ENCODE results near the gene EBF4.
"Not testable (repeated sequence)": the region's sequence is repeated elsewhere in the genome, so short reads cannot be mapped to it uniquely, and the experiment has no call there.

EBF4 gene

DNA sequence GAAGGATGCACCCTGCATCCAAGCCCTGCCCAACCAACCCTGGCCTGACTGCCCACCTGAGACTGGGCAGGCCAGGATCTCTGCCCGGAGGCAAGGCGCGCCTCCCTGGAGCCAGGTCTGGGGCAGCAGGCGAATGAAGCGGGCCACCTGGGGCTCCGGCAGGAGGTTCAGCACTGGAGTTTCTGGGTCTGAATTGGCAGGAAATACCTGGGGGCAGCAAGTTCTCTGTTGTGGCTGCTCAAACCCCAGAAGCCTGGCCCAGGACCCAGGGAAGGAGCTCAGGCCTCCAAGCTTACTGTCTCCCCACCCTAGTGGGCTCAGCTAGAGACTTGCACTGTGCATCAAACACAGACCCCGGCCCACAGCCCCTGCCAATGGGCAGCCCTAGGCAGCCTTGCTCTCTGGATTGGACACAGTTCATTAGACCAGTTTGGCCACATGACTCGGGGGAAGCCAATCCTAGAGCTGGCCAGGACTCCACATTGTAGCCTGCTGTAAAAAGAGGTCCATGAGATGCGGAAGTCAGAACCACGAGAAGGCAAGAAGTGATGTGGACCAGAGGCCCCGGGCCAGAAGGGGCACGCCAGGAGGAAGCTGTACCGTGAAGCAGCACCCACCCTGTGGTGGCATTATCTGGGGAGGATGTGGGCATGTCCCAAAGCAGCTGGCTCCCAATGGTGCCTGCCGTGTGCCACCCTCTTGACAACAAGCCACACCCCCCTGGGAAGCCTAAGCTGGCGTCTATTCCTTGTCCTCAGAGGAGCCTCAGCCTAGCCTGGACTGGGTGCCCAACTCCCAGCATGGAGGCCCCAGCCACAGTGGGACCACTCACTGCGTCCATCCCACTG, 104.8 kb downstream of the EBF4 start:
- no peak for DNase-seq

DNA sequence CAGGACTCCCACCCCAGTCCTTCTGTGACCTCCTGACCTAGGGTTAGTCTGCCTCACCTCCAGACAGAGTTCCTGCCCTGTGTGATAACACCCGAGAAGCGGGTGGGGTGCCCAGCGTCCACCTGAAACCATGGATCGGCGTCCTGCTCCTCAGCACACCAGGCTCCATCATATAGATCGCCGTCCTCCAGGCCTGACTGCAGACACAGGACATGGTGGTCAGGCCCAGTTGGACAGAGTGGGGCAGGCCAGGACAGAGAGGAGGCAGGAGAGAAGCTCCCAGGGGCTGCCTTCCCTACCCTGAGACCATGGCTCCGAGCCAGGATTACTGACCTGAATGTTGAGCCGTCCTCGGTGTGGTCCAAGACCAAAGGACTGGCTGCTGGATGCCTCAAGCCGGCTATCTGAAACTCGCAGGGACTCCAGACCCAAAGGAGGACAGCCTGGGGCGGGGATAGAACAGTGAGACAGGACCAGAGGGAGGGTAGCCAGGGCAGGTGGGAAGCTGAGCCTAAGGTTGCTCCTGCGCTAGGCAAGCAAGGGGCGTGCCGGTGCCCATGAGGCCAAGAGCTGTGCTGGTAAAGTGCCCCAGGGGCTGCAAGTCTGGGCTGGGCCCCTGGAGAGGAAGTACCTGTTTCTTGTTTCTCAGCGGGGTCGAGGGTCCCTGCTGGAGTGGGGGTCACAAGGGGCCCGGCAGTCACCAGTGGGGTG, 105.7 kb downstream of the EBF4 start:
- DNase-seq: no peak

DNA sequence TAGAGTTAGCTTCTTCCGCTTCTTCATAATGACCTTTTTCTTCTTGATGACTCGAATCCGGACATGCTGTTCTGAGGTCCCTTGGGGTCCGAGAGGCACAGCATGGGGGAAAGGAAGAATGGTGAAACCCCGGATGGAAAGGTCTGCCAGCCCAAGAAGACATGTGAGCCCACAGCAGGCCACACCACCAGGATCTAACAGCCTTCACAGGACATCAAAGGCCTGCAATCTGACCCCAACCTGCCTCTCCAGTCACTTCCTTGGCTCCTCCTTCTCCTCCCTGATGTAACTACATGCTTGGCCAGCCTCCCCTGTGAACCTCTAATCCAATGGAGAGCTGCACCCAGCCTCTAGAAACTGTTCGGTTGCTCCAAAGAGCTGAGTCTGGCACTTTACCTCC, 106.2 kb downstream of the EBF4 start:
- no peak for DNase-seq

DNA sequence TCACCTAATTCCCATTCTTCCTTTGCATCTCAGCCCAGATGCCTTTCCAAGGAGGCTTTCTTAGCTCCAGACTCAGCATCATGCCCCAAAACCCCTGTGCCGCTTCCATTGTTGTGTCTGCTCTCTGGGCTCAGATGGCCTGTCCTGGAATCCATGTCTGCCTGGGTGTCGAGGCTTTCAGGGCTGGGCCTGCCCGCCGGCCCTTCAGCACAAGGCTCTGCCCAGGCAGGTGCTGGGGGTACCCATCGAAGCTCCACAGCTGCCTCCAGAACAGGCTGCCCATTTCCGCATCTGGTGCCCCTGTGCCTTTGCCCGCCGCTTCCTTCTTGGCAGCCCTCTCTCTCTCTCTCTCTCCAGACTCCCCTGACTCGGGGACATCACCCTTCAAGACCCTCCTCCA, 106.7 kb downstream of the EBF4 start:
- DNase-seq: no peak

DNA sequence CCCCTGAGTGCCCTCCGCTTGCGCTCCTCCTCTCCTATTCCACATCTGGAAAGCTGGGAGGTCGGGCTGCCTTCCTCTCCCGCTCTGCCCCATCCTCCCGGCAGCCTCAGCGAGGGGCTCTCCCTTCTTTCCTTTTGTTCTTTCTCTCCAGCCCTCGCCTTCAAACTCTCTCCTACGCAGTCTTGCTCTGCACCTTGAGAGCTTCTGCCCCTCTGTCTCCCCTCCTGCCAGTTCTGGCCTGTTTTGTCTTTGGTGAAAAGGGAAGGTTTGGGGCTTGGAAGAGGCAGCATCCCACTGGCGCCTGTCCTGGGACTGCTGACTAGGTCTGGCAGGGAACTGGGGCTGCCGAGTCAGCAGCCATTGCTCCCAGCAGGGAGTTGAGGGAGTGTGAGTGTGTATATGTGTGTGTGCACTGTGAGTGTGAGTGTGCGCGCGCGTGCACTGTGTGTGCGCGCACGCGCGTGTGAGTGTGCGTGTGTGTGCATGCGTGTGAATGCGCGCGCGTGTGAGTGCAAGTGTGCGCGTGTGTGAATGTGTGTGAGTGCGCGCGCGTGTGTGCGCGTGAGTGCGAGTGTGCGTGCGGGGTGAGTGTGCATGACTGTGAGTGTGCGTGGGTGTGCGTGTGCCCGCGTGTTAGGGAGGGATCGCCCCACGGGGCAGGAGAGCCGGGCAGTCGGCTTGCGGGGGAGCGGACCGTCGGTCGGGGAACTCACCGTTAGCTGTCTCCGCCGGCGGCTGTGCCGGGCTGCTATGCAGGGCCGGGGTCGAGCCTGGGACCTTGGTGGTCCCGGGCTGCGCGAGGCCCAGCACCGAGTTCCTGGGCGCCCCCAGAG, 107.3 kb downstream of the EBF4 start:
- no peak for DNase-seq

DNA sequence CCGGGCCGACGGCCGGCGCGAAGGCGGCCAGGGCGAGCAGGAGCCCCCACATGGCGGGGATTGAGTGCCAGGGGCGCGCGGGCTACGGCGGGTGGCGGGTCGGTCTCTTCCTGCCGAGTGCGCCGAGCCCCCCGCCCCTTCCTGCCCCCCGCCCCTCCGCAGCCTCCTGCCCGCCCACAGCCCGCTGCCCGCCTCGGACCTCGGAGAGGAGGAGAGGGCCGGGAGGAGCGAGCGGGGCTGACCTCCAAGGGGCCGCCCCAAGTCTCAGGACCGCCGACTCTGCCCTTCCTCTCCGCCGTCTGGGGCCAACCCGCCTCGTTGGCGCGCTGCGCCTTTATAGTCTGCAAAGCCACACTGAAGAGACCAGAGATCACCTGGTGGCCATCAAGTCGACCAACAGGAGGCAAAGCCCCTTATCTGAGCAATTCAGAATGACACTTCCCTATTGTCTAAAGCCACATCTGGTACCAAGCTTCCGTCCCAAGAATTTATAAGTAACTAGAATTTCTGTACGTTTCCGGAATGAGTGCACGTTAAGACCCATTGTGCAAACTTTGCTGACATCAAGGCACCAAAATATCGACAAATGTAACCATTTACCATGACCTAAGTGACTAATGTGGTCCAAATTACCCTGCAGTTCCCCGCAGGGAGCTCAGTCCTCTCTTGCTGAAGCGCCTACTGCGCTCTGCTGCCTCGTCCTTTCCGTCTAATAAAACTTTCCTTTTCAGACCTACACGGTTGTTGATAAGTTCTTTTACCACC, 108.1 kb downstream of the EBF4 start, which contains the start of gene CPXM1:
TSS of gene CPXM1 (minus strand) at position 107 of the 765 bp plus-strand sequence. CDS start at position 52, 55 bp downstream.
- DNase-seq: no peak

DNA sequence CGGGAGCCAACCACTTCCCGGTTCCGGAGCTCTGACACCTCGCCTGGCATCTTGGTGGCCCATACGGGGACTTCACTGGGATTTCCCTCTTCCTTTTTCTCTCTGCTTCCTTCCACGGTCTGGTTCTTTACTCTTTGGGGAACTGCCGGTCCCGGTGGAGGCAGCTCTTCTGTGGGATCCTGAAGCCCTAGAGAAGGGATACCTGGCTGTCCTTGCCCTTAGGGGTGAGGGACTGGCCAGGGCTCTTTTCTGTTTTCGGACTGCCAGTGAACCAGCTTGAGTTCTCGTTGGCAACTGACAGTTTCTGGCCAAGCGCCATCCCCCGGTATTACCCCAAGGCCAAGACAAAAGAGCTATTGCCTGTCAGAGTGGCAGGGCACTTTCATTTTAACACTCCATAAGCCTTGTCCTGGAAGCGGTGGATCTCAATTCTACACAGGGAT, 108.7 kb downstream of the EBF4 start:
- DNase-seq: no peak

DNA sequence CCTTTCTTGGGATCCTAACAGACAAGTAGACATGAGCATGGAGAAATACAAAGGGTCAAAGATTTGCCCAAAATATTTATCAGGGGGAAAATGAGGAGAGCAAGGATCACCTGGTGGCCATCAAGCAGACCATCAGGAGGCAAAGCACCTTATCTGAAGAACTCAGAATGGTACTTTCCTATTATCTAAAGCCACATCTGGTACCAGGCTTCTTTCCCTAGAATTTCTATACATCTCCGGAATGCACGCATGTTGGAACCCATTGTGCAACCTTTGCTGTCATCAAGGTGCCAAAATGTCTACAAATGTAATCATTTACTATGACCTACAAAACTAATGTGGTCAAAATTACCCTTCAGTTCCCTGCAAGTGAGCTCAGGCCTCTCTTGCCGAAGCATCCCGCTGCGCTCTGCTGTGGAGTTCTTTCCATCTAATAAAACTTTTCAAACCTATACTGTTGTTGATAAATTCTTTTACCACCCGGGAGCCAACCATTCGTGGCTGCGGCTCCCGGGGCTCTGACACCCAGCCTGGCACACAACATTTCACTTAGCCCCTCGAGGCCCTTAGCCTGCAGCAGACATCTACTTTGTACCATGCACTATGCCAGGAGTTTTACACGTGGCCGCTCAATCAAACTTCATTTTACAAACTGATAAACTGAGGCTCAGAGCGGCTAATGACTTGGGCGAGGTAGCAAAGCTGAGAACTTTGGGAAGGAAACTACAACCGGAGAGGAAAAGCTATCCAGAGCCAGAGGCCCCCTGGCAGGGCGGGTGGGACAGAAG, 111.7 kb downstream of the EBF4 start:
- DNase-seq: no peak

DNA sequence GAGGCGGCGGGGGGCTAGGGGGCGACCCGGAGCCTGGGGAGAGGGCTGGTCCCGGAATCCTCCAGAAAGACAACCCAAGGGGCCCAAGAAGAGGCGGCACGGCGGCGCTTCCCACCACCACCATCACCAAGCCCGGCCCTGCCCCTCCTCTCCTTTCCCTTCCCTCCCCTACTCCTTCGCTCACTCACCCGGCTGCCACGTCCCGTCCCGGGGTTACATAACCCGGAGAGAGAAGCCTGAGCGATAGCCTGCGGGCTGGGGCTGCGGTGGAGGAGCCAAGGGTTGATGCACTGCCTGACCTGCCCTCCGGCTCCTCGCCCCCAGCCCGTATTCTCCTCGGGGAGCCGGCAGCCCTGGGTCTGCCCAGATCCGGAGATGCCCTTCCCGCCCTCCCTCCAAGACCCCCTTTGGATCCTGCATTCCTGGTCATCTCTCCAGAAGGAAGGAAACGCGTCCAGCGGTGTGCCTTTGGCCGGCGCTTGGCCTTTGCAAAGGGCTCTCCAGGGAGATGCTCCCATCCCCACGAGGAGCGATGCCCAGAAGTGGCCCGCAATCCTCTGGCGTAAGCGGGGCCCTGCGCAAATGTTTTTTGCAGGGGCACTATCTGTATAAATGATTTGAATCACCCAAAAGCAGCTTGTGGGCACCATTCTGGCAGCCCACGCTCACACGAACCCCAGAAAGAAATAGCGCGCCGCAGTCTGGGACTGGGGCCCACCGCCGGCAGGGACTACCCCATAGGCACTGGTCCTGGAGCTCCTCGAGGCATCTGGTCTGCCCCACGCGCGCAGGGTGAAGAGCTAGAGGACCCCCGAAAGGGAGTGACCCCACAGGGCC, 112.5 kb downstream of the EBF4 start:
- DNase-seq: no peak

DNA sequence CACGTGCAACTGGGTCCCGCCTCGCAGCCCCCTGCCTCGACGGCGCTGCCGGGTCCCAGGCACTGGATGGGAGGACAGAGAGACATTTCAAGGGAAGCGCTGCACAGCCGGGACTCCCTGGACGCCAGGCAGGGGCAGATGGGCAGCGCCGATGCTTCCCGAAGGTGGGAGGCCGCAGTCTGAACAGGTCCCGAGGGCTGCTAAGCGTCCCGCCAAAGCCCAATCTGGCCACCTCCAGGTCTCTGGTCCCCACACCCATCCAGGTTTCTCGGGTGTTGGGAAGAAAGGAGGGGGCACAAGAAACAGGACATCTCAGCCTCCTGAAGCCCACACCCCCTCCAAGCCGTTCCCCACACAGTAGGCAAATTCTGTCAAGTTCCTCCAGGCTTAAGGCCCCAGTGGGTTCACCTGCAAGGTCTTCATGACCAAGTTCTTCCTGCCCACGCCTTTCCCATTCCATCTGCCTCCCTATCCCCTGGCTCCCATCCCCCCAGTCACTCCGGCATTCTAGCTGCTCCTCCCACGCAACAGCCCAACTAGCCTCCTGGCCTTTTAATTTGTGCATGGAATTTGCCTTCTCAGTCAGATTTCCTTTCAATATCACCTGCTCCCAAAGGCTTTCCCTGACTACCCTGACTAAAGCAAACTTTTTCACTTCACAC, 113.2 kb downstream of the EBF4 start:
- no peak for DNase-seq

DNA sequence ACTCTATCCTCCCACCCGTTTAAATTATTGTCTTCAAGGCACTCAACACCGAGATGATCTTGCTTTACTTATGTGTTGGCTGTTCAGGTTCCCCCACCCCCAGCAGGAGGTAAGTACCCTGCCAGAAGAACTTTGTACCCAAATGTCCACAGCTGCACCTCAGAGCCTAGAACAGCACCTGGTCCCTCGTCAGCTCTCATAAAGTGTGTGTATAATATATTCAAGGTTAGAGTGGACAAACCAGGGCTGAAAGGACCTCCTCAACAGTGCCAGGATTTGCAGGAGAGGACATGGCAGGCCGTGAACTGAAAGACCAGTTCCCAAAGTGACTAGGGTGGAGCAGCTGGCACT, 113.7 kb downstream of the EBF4 start:
- no peak for DNase-seq

DNA sequence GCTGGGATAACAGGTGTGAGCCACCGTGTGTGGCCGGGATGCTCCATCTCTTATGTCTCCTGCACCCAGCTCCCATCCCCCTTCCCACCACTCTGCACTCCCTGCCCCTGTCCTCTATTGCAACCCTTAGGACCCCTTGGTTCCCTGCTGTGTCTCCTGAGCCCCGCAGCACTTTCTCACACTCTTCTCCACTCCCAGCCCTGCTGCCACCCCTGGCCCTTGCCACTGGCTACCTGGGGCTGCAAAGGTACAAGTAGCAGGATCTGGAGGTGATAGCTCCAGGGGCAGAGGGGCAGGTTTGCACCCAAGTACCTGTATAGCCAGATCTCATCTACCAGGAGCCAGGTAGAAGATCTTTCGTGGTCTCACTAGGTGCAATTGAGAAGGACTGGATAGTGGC, 114.4 kb downstream of the EBF4 start:
- no peak for DNase-seq

DNA sequence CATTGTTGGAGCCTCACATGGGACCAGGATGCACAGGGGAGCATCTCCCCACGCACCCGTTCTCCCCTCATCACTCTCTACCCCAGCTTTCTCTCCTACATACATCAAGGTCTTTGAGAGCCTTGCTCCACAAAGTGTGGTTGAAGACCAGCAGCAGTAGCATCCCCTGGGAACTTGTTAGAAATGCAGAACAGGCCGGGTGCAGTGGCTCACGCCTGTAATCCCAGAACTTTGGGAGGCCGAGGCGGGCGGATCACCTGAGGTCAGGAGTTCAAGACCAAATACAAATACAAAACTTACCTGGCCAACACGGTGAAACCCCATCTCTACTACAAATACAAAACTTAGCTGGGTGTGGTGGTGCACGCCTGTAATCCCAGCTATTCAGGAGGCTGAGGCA, 115.3 kb downstream of the EBF4 start:
- not testable (repeated sequence) for DNase-seq

DNA sequence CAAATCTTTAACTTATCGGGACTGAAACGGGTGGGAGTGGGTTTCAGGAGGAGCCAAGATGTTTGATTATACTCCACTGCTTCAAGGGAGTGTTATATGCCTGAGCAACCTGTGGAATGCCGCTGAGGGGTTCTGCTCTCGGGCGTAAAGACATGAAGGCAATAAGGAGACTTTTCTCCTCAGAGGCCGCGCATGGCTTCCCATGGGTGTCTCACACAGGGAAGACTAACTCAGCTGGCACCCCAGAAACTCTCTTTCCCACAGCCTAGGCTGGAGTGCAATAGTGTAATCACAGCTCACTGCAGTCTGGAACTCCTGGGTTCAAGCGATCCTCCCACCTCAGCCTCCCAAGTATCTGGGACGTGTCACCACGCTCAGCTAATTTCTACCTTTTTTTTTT, 117.1 kb downstream of the EBF4 start:
- no peak for DNase-seq

Measured in HCEC 1CT (cell line).